ENCODE results near the gene CADM2.

Gene CADM2

DNA sequence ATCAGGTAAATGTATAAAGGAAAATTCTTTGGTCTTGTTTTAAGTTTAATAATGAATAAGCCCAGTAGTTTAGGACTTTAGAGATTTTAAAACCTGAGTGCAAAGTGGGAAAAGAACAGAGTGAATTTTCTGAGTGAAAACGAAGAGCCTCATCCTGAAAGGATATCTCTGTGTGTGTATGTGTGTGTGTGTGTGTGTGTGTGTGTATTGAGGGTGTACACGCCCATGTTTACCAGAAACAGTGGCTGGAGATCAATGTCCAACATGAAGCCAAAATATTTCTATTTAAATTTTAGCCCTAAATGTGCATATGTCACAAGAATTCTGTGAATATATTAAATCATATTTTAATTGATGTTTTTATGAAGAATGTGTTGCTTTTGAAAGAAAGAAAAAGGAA, 549.9 kb downstream of the CADM2 start:
- H3K4me3 ChIP-seq (ENCODE audit: control insufficient read depth, low read depth, low read length), result no peak overlapping the region
- DNase-seq (ENCODE audit: low read depth), result no peak
- TF ChIP-seq, protein P1, sequence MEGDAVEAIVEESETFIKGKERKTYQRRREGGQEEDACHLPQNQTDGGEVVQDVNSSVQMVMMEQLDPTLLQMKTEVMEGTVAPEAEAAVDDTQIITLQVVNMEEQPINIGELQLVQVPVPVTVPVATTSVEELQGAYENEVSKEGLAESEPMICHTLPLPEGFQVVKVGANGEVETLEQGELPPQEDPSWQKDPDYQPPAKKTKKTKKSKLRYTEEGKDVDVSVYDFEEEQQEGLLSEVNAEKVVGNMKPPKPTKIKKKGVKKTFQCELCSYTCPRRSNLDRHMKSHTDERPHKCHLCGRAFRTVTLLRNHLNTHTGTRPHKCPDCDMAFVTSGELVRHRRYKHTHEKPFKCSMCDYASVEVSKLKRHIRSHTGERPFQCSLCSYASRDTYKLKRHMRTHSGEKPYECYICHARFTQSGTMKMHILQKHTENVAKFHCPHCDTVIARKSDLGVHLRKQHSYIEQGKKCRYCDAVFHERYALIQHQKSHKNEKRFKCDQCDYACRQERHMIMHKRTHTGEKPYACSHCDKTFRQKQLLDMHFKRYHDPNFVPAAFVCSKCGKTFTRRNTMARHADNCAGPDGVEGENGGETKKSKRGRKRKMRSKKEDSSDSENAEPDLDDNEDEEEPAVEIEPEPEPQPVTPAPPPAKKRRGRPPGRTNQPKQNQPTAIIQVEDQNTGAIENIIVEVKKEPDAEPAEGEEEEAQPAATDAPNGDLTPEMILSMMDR (IDR thresholded peaks at IDR 0.05; ENCODE audit: control insufficient read depth, insufficient read depth, low read depth, low read length, missing control alignments), result no peak

DNA sequence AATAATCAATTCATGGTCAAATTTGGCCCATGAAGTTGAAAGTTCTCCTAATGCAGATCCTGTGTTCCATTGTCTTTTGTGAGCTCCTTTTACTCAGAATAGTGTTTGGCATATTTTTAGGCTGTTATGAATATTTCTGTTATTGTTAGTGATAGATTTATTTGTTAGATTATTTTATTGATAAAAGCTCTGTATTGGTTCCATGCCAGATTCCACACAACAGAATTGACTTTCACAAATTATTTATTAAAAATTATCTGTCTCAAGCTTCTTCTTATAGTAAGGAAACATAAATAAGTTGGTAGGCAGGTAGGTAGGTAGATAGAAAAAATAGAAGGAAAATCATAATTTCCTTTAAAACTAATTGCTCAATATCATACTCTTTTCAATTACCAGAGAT, 557.4 kb downstream of the CADM2 start:
- H3K4me3 ChIP-seq (ENCODE audit: control insufficient read depth, low read depth, low read length), result no peak overlapping the region
- TF ChIP-seq, protein P1 (IDR thresholded peaks at IDR 0.05; ENCODE audit: control insufficient read depth, insufficient read depth, low read depth, low read length, missing control alignments), result no peak
- no peak for DNase-seq (ENCODE audit: low read depth)

DNA sequence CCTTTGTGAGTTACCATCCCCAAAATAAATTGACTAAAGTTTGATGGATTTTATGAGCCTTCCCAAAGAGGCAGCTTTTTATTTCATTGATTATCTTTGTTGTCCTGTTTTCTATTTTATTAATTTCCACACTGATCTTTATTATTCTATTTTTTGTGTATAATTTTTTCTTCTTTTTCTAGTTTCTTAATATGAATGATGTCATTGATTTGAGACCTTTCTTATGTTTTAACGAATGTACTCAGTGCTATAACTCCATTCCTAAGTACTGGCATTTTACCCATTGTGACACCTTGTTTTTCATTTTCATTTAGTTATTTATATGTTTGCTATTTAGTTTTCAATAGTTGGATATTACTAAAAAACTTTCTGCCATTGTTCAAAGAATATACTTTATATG, 565.3 kb downstream of the CADM2 start:
- TF ChIP-seq, protein P1 (IDR thresholded peaks at IDR 0.05; ENCODE audit: control insufficient read depth, insufficient read depth, low read depth, low read length, missing control alignments), result no peak
- no peak overlapping the region for H3K4me3 ChIP-seq (ENCODE audit: control insufficient read depth, low read depth, low read length)
- no peak for DNase-seq (ENCODE audit: low read depth)

DNA sequence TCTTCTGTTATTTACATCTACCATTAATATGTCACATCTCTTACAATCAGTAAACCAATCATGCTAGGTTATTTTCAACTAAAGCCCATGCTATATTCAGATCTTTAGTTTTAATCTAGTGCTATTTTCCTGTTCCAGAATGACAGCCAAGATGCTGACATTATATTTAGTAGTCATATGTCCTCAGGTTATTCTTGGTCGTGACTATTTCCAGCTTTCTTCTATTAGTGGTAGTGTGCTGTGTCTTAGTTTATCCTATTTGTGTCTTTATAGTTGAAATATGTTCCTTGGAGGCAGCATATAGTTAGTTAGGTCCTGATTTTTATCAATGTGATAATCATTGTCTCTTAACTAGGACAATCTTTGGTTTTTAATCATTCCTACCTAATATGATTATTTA, 566.5 kb downstream of the CADM2 start:
- DNase-seq (ENCODE audit: low read depth), result no peak
- H3K4me3 ChIP-seq (ENCODE audit: control insufficient read depth, low read depth, low read length), result no peak overlapping the region
- TF ChIP-seq, protein P1 (IDR thresholded peaks at IDR 0.05; ENCODE audit: control insufficient read depth, insufficient read depth, low read depth, low read length, missing control alignments), result no peak

DNA sequence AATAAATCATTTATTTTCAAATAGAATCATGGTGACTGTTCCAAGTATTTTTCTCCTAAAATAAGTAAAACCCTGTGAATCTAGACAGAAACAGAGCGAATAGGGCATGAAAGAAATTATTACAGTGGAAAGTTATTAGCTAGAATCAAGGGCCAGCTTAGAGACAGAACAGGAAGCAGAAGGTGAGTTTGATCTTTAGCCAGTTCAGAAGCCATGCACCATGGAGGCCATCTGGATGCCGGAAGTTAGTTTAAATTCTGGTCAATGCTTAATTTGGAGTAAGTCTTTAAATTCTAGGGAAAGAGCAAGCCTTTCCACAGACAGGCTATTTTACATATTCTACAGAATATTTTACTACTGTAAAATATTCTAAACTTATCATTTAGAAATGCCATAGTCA, 574.8 kb downstream of the CADM2 start:
- no peak overlapping the region for H3K4me3 ChIP-seq (ENCODE audit: control insufficient read depth, low read depth, low read length)
- TF ChIP-seq, protein P1 (IDR thresholded peaks at IDR 0.05; ENCODE audit: control insufficient read depth, insufficient read depth, low read depth, low read length, missing control alignments), result no peak
- DNase-seq (ENCODE audit: low read depth), result no peak

DNA sequence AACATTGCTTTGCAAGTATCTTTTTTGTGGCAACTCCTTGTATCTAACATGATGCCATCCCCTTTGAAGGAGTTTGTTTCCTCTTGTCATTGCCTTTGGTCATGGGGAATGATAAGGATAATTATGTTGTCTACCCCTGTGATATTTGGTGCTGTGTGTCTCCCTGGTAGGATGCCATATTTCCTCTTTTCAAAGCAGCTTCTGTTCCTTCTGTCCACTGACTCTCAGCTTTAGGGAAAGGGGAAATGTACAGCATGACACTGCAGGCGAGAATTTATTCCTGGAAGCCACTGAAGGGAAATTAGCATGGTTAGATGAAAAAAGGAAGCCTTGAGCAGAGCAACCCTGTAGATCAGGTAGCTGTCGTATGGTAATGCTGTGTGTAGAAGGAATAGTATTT, 576.7 kb downstream of the CADM2 start:
- TF ChIP-seq, protein P1 (IDR thresholded peaks at IDR 0.05; ENCODE audit: control insufficient read depth, insufficient read depth, low read depth, low read length, missing control alignments), result no peak
- DNase-seq (ENCODE audit: low read depth), result no peak
- H3K4me3 ChIP-seq (ENCODE audit: control insufficient read depth, low read depth, low read length), result no peak overlapping the region

DNA sequence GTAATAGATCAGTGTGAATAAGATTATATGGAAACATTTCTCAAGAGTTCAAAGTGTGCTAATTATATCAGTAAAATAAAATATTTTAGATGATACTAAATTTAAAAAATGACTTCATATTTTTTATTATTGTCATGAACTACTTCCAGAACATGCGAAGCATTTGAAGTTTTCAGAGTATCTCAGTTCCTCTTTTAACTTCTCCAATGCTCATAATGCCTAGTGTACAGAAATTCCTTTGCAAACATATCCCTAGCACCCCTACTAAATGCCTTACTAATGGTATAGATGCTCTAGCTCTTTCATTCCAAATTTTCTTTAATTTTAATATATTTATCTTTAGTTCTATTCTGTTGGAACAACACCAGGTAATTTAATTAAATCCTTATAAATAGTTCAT, 580.4 kb downstream of the CADM2 start:
- TF ChIP-seq, protein P1 (IDR thresholded peaks at IDR 0.05; ENCODE audit: control insufficient read depth, insufficient read depth, low read depth, low read length, missing control alignments), result no peak
- no peak for DNase-seq (ENCODE audit: low read depth)
- H3K4me3 ChIP-seq (ENCODE audit: control insufficient read depth, low read depth, low read length), result no peak overlapping the region
